HepG2 (cell line): ENCODE measurements around the gene ENTPD2. TPM values are rescaled to one million over a fixed set of nuclear protein-coding genes. Genes with fewer than 3 reads are reported as not detected.

Source experiments
- CBX5 ChIP-seq: sonication (generic); formaldehyde crosslinking; IDR thresholded peaks from 2 replicates; pipeline ENCODE4 v1.4.0; 2020; ENCODE audit warnings: missing genetic modification reagents, borderline replicate concordance
- FOXJ3 ChIP-seq: sonication (generic); formaldehyde crosslinking; IDR thresholded peaks from 2 replicates; pipeline ENCODE4 v1.4.0; 2020; ENCODE audit warnings: missing genetic modification reagents, mild to moderate bottlenecking, borderline replicate concordance
- FOXM1 ChIP-seq: sonication (generic); formaldehyde crosslinking; IDR thresholded peaks from 2 replicates; pipeline ENCODE4 v1.5.0; 2020; ENCODE audit warnings: missing genetic modification reagents
- GFI1 ChIP-seq: sonication (generic); formaldehyde crosslinking; IDR thresholded peaks from 2 replicates; pipeline ENCODE4 v1.5.0; 2020; ENCODE audit warnings: missing genetic modification reagents, mild to moderate bottlenecking, borderline replicate concordance
- HNRNPL ChIP-seq: fragments of 200-400 bp; formaldehyde crosslinking; IDR thresholded peaks from 2 replicates; pipeline ENCODE4 v1.6.1; 2017; ENCODE audit warnings: mild to moderate bottlenecking, low read depth, low read length
- IKZF1 ChIP-seq: fragments of 450-650 bp; IDR thresholded peaks from 2 replicates; pipeline ENCODE4 v1.7.1; 2016
- KDM4B ChIP-seq: sonication (generic); formaldehyde crosslinking; IDR thresholded peaks from 2 replicates; pipeline ENCODE4 v1.4.0; 2020; ENCODE audit warnings: missing genetic modification reagents
- MEIS1 ChIP-seq: sonication (generic); formaldehyde crosslinking; IDR thresholded peaks from 2 replicates; pipeline ENCODE4 v1.9.0; 2021; ENCODE audit warnings: mild to moderate bottlenecking, missing genetic modification reagents, moderate library complexity, borderline replicate concordance
- MTERF4 ChIP-seq: sonication (generic); formaldehyde crosslinking; IDR thresholded peaks from 2 replicates; pipeline ENCODE4 v1.8.0; 2023; ENCODE audit warnings: mild to moderate bottlenecking, missing genetic modification reagents
- MYNN ChIP-seq: sonication (generic); formaldehyde crosslinking; IDR thresholded peaks from 2 replicates; pipeline ENCODE4 v1.4.0; 2020; ENCODE audit warnings: mild to moderate bottlenecking, low read depth, missing genetic modification reagents
- POLR2AphosphoS2 ChIP-seq: IDR thresholded peaks from 2 replicates; pipeline ENCODE4 v1.6.1; 2011; ENCODE audit warnings: low read depth, low read length, improper control_type of control experiment
- PTBP1 ChIP-seq: fragments of 200-400 bp; formaldehyde crosslinking; IDR thresholded peaks from 2 replicates; pipeline ENCODE4 v1.6.1; 2018; ENCODE audit warnings: low read length, low read depth; ENCODE audit not compliant: poor library complexity, severe bottlenecking
- SMC3 ChIP-seq: IDR thresholded peaks from 2 replicates; pipeline ENCODE4 v1.6.1; 2011; ENCODE audit warnings: low read length, improper control_type of control experiment
- SSRP1 ChIP-seq: IDR thresholded peaks from 2 replicates; pipeline ENCODE4 v1.6.1; 2016; ENCODE audit warnings: control low read depth
- ZBTB25 ChIP-seq: IDR thresholded peaks from 2 replicates; pipeline ENCODE4 v1.6.1; 2018; ENCODE audit warnings: missing genetic modification reagents
- ZNF121 ChIP-seq: sonication (generic); formaldehyde crosslinking; IDR thresholded peaks from 2 replicates; pipeline ENCODE4 v1.5.0; 2020; ENCODE audit warnings: mild to moderate bottlenecking, missing genetic modification reagents
- ZNF33B ChIP-seq: sonication (generic); formaldehyde crosslinking; IDR thresholded peaks from 2 replicates; pipeline ENCODE4 v1.5.1; 2020; ENCODE audit warnings: mild to moderate bottlenecking, missing genetic modification reagents
- ZNF501 ChIP-seq: sonication (generic); formaldehyde crosslinking; IDR thresholded peaks from 2 replicates; pipeline ENCODE4 v1.5.1; 2020; ENCODE audit warnings: mild to moderate bottlenecking, moderate library complexity, missing genetic modification reagents
- ZNF674 ChIP-seq: sonication (generic); formaldehyde crosslinking; IDR thresholded peaks from 2 replicates; pipeline ENCODE4 v1.5.0; 2020; ENCODE audit warnings: low read depth, mild to moderate bottlenecking, missing genetic modification reagents
- ZNF691 ChIP-seq: sonication (generic); formaldehyde crosslinking; IDR thresholded peaks from 2 replicates; pipeline ENCODE4 v1.4.0; 2020; ENCODE audit warnings: missing genetic modification reagents, low read depth, mild to moderate bottlenecking, borderline replicate concordance
- ZNF749 ChIP-seq: sonication (generic); formaldehyde crosslinking; IDR thresholded peaks from 2 replicates; pipeline ENCODE4 v1.8.0; 2022; ENCODE audit warnings: mild to moderate bottlenecking, missing genetic modification reagents, moderate library complexity, borderline replicate concordance
- ZNF790 ChIP-seq: sonication (generic); formaldehyde crosslinking; IDR thresholded peaks from 2 replicates; pipeline ENCODE4 v1.8.0; 2022; ENCODE audit warnings: missing genetic modification reagents, mild to moderate bottlenecking, borderline replicate concordance
- ZNF83 ChIP-seq: sonication (generic); formaldehyde crosslinking; IDR thresholded peaks from 2 replicates; pipeline ENCODE4 v1.4.0; 2020; ENCODE audit warnings: missing genetic modification reagents, mild to moderate bottlenecking, borderline replicate concordance
- polyA plus RNA-seq, 8 experiments: library from polyadenylated mRNA; depleted of rRNA in 3 of 8; stranded (reverse) in 7 of 8; unstranded in 1 of 8; fragments of >200 nt; fragmentation: Illumina TruSeq in 4 of 8; extraction: Trizol in 4 of 8; gene quantifications; 2 replicates each; pipeline versions ENCODE4 v1.2.1 to v1.2.3, GENCODE V29; 2011 to 2016; ENCODE audit warnings: low read depth in 4 of 8, missing spikeins in 1 of 8, mixed read lengths in 1 of 8; ENCODE audit not compliant: insufficient read depth in 1 of 8
- total RNA-seq, 5 experiments: library from RNA; depleted of rRNA; stranded (reverse); fragments of >200 nt; fragmentation: Illumina TruSeq; extraction: Trizol; gene quantifications; 2 replicates each; pipeline ENCODE4 v1.2.3, GENCODE V29; 2016; ENCODE audit warnings: low read depth in 1 of 5

ENTPD2 gene
- total and polyA plus RNA-seq, 2 of the 13 experiments (the other 11 are each of a cell fraction or from before 2014, with no cell fraction given), result 0.95 to 3.2 TPM

- no peak for TF ChIP-seq SMC3
- TF ChIP-seq ZNF501 (CRISPR knock-in tag), result peak; percentile 33; the same call in 1 of the 2 replicates
- no peak for TF ChIP-seq ZBTB25 (CRISPR knock-in tag)
- TF ChIP-seq ZNF121 (CRISPR knock-in tag), result no peak
- no peak for TF ChIP-seq ZNF749 (CRISPR knock-in tag)
- TF ChIP-seq POLR2AphosphoS2, result no peak
- peak; percentile 50; the same call in 1 of the 2 replicates for TF ChIP-seq ZNF790 (CRISPR knock-in tag)
- TF ChIP-seq ZNF674 (CRISPR knock-in tag), result 0 out of 2 replicates have a peak, but pooled peaks have one; percentile 30
- TF ChIP-seq ZNF33B (CRISPR knock-in tag), result no peak
- no peak for TF ChIP-seq FOXM1
- no peak for TF ChIP-seq MTERF4 (CRISPR knock-in tag)
- peak; percentile 26; the same call in 1 of the 2 replicates for TF ChIP-seq CBX5 (CRISPR knock-in tag)
- TF ChIP-seq MYNN (CRISPR knock-in tag), result no peak
- no peak for TF ChIP-seq ZNF83 (CRISPR knock-in tag)
- no peak for TF ChIP-seq KDM4B (CRISPR knock-in tag)
- TF ChIP-seq PTBP1, result no peak
- TF ChIP-seq GFI1, result no peak
- no peak for TF ChIP-seq IKZF1
- TF ChIP-seq SSRP1 (CRISPR knock-in tag), result no peak
- TF ChIP-seq ZNF691 (CRISPR knock-in tag), result no peak; the same call in 1 of the 2 replicates
- TF ChIP-seq MEIS1, result no peak; the same call in none of the 2 replicates
- no peak for TF ChIP-seq HNRNPL
- TF ChIP-seq FOXJ3, result no peak
Observed at GRCh38 chr9:137053944-137054931, at the start of gene ENTPD2 (continued).
